DND-41 (cell line): ENCODE results near the gene NUDT8.

Experiments used
- EZH2 ChIP-seq: IDR thresholded peaks from 3 replicates; pipeline ENCODE4 v1.6.1; 2012; ENCODE audit warnings: borderline replicate concordance, low read depth, mild to moderate bottlenecking, moderate library complexity, low read length, inconsistent platforms; ENCODE audit not compliant: severe bottlenecking
- TF ChIP-seq, protein P1 (sequence below): IDR thresholded peaks from 2 replicates; pipeline ENCODE4 v1.5.1; 2012; ENCODE audit warnings: borderline replicate concordance, low read length, moderate library complexity, mild to moderate bottlenecking; ENCODE audit not compliant: poor library complexity, severe bottlenecking; ENCODE audit errors: extremely low read depth

GRCh38 chr11:67584205-67584880 is 45.4 kb downstream of the NUDT8 start:
- TF ChIP-seq, protein P1, sequence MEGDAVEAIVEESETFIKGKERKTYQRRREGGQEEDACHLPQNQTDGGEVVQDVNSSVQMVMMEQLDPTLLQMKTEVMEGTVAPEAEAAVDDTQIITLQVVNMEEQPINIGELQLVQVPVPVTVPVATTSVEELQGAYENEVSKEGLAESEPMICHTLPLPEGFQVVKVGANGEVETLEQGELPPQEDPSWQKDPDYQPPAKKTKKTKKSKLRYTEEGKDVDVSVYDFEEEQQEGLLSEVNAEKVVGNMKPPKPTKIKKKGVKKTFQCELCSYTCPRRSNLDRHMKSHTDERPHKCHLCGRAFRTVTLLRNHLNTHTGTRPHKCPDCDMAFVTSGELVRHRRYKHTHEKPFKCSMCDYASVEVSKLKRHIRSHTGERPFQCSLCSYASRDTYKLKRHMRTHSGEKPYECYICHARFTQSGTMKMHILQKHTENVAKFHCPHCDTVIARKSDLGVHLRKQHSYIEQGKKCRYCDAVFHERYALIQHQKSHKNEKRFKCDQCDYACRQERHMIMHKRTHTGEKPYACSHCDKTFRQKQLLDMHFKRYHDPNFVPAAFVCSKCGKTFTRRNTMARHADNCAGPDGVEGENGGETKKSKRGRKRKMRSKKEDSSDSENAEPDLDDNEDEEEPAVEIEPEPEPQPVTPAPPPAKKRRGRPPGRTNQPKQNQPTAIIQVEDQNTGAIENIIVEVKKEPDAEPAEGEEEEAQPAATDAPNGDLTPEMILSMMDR = no peak
- TF ChIP-seq EZH2 = no peak
